ENCODE data around the gene EPOP.

GRCh38 chr17:38717139-38717745, 42.5 kb upstream of the EPOP start:
- no peak for TF ChIP-seq CTCF (conservative IDR thresholded peaks at IDR 0.05; ENCODE audit: low read depth in 2 of 2)
- no peak for TF ChIP-seq EZH2 (IDR thresholded peaks at IDR 0.05; ENCODE audit: low read depth, unreplicated experiment)
- no peak for TF ChIP-seq REST (IDR thresholded peaks at IDR 0.05; ENCODE audit: unreplicated experiment)
- TF ChIP-seq CREB1 (CRISPR knock-in tag; IDR thresholded peaks at IDR 0.05; ENCODE audit: low read depth), result no peak
- no peak for TF ChIP-seq EZH2phosphoT487 (IDR thresholded peaks at IDR 0.05; ENCODE audit: unreplicated experiment)
- TF ChIP-seq POLR2AphosphoS5 (IDR thresholded peaks at IDR 0.05; ENCODE audit: low read depth), result no peak
- no peak for TF ChIP-seq JUNB (IDR thresholded peaks at IDR 0.05; ENCODE audit: unreplicated experiment)
- TF ChIP-seq STAT1 (IDR thresholded peaks at IDR 0.05; ENCODE audit: unreplicated experiment), result no peak
- no peak for TF ChIP-seq ZNF462 (CRISPR knock-in tag; IDR thresholded peaks at IDR 0.05)
- no peak for TF ChIP-seq ETS1 (IDR thresholded peaks at IDR 0.05)
- TF ChIP-seq ZNF331 (CRISPR knock-in tag; IDR thresholded peaks at IDR 0.05; ENCODE audit: low read depth), result no peak
- no peak for TF ChIP-seq ZNF114 (CRISPR knock-in tag; IDR thresholded peaks at IDR 0.05)

Measured in GM23338 (cell line).